Hepatocyte (in vitro differentiated cells): ENCODE results near the gene MBOAT2. TPM values are rescaled to one million over a fixed set of nuclear protein-coding genes. Genes with fewer than 3 reads are reported as not detected.

Experiments used
- DNase-seq: peaks from one replicate; pipeline ENCODE4 v3.0.0-alpha.2; 2016; ENCODE audit warnings: low spot score
- H2AFZ ChIP-seq: fragments of 200-600 bp; sonication (generic); 2 replicates; pipeline ENCODE4 v1.6.0; 2016; ENCODE audit warnings: antibody characterized with exemption, mild to moderate bottlenecking
- H3K27ac ChIP-seq: fragments of 200-600 bp; sonication (generic); 2 replicates; pipeline ENCODE4 v1.5.1; 2016; ENCODE audit warnings: mild to moderate bottlenecking
- H3K27me3 ChIP-seq: fragments of 200-600 bp; sonication (generic); 2 replicates; pipeline ENCODE4 v1.6.1; 2016
- H3K36me3 ChIP-seq: fragments of 200-600 bp; sonication (generic); replicated peaks from 2 replicates; pipeline ENCODE4 v1.5.1; 2016; ENCODE audit warnings: low read depth; ENCODE audit not compliant: insufficient read depth
- H3K4me1 ChIP-seq: fragments of 200-600 bp; sonication (generic); 2 replicates; pipeline ENCODE4 v1.5.1; 2016; ENCODE audit warnings: mild to moderate bottlenecking, moderate library complexity; ENCODE audit not compliant: insufficient read depth
- H3K4me2 ChIP-seq: fragments of 200-600 bp; sonication (generic); 2 replicates; pipeline ENCODE4 v1.6.0; 2016
- H3K4me3 ChIP-seq: fragments of 200-600 bp; sonication (generic); 2 replicates; pipeline ENCODE4 v1.5.1; 2016; ENCODE audit warnings: mild to moderate bottlenecking
- H3K79me2 ChIP-seq: fragments of 200-600 bp; sonication (generic); 2 replicates; pipeline ENCODE4 v1.6.0; 2017; ENCODE audit warnings: mild to moderate bottlenecking
- H3K9me2 ChIP-seq: fragments of 200-600 bp; sonication (generic); replicated peaks from 2 replicates; pipeline ENCODE4 v1.6.0; 2017; ENCODE audit warnings: mild to moderate bottlenecking; ENCODE audit not compliant: insufficient read depth
- H3K9me3 ChIP-seq: fragments of 200-600 bp; sonication (generic); 2 replicates; pipeline ENCODE4 v1.5.1; 2016; ENCODE audit warnings: low read depth, mild to moderate bottlenecking
- H4K20me1 ChIP-seq: fragments of 200-600 bp; sonication (generic); 2 replicates; pipeline ENCODE4 v1.6.0; 2016; ENCODE audit warnings: mild to moderate bottlenecking; ENCODE audit not compliant: insufficient read depth, poor library complexity, severe bottlenecking
- CTCF ChIP-seq: fragments of 200-600 bp; sonication (generic); IDR thresholded peaks from 2 replicates; pipeline ENCODE4 v1.5.1; 2016; ENCODE audit warnings: antibody characterized with exemption, mild to moderate bottlenecking; ENCODE audit not compliant: poor library complexity
- EZH2 ChIP-seq: fragments of 200-600 bp; sonication (generic); IDR thresholded peaks from 2 replicates; pipeline ENCODE4 v1.6.1; 2016; ENCODE audit warnings: antibody characterized with exemption, mild to moderate bottlenecking, borderline replicate concordance
- EZH2phosphoT487 ChIP-seq: fragments of 200-600 bp; sonication (generic); IDR thresholded peaks from one replicate; pipeline ENCODE4 v1.6.1; 2018; ENCODE audit warnings: antibody characterized with exemption, mild to moderate bottlenecking, low read depth, moderate library complexity; ENCODE audit not compliant: unreplicated experiment, severe bottlenecking
- WGBS: methylation state at CpG from one replicate; pipeline ENCODE4 v1.1.6; 2016; ENCODE audit warnings: low lambda C conversion rate; ENCODE audit errors: missing lambda C conversion rate; 5-methylcytosine and 5-hydroxymethylcytosine counted together
- polyA plus RNA-seq: library from polyadenylated mRNA; unstranded; fragments of >200 nt; fragmentation: Nextera tagmentation; extraction: Ambion mirVana; gene quantifications from 2 replicates; pipeline ENCODE4 v1.2.1, GENCODE V29; 2016
- total RNA-seq: library from RNA; depleted of rRNA; stranded (reverse); fragments of >200 nt; gene quantifications from 2 replicates; pipeline ENCODE4 v1.2.3, GENCODE V29; 2014

The MBOAT2 gene
- total and polyA plus RNA-seq, 2 experiments from 2014 or later: 22.8 to 35.2 TPM

DNA sequence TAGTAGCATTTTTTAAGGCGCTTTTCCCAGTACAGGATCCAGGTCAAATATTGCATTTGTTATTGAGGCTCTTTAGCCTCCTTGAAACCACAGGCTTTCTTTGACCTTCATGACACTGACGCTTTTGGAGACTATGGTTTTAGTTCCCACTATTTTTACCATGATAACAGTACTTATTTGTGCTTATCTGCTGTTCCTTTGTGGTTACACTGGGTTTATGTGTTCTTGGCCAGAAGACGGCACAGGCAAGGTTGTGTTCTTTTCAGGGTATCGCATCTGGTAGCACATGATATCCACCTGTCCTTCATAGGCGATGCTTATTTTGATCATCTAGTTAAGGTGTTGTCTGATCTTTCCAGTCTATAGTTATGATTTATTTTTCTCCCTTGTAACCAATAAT is 16.8 kb upstream of the MBOAT2 start:
- no peaks in the 10 kb centered on the region for H3K9me2 ChIP-seq
- no peak overlapping the region for H3K4me3 ChIP-seq
- H3K36me3 ChIP-seq: no peaks in the 10 kb centered on the region
- no peak for TF ChIP-seq CTCF
- TF ChIP-seq EZH2phosphoT487: no peak
- no peak for TF ChIP-seq EZH2
- no peaks in the 10 kb centered on the region for H4K20me1 ChIP-seq
- WGBS: 91% methylated on average over 5 of the region's 5 CpGs
- H3K27me3 ChIP-seq: no peaks in the 10 kb centered on the region
- no peak overlapping the region for H3K4me2 ChIP-seq
- H2AFZ ChIP-seq: no peak overlapping the region
- H3K27ac ChIP-seq: no peak overlapping the region
- no peaks in the 10 kb centered on the region for H3K4me1 ChIP-seq
- H3K79me2 ChIP-seq: no peaks in the 10 kb centered on the region
- no peaks in the 10 kb centered on the region for H3K9me3 ChIP-seq
- DNase-seq: no peak

- H4K20me1 ChIP-seq: no peaks in the 10 kb centered on the region
- H3K9me2 ChIP-seq: no peaks in the 10 kb centered on the region
- no peaks in the 10 kb centered on the region for H3K9me3 ChIP-seq
- no peaks in the 10 kb centered on the region for H3K79me2 ChIP-seq
- WGBS: 94% methylated on average over 7 of the region's 7 CpGs
- H3K4me1 ChIP-seq: no peaks in the 10 kb centered on the region
- TF ChIP-seq CTCF: no peak
- TF ChIP-seq EZH2phosphoT487: no peak
- no peak for TF ChIP-seq EZH2
- H3K36me3 ChIP-seq: no peaks in the 10 kb centered on the region
- H3K4me2 ChIP-seq: no peak overlapping the region
- H3K27ac ChIP-seq: no peak overlapping the region
- no peak overlapping the region for H2AFZ ChIP-seq
- H3K27me3 ChIP-seq: peaks cover 4% of the 10 kb centered on the region
- no peak for DNase-seq
- no peak overlapping the region for H3K4me3 ChIP-seq
These were observed 15.1 kb upstream of the MBOAT2 start for GRCh38 chr2:9018534-9018933.

DNA sequence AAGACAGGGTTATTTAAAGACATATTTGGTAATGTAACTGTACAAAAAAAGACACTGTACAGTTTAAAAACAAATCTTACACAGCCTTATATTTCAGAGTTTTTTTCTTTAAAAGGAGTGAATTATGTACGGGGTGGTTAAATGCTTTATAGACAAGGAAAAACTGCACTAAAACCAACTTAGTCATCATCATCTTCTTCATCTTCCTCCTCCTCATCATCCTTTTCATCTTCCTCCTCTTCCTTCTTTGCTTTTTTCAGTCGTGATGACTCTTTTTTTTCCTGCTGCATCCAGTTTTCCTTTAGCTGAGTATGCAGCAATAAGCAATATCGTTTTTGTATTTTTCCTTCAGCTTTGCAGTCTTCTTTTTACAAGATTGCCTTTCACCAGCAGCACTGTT is 14.6 kb upstream of the MBOAT2 start:
- H2AFZ ChIP-seq: no peak overlapping the region
- no peaks in the 10 kb centered on the region for H3K9me2 ChIP-seq
- H3K9me3 ChIP-seq: no peaks in the 10 kb centered on the region
- H3K4me3 ChIP-seq: no peak overlapping the region
- H3K27ac ChIP-seq: no peak overlapping the region
- DNase-seq: no peak
- H3K27me3 ChIP-seq: peaks cover 4% of the 10 kb centered on the region
- TF ChIP-seq EZH2: no peak
- TF ChIP-seq EZH2phosphoT487: no peak
- TF ChIP-seq CTCF: no peak
- no peaks in the 10 kb centered on the region for H3K79me2 ChIP-seq
- H4K20me1 ChIP-seq: no peaks in the 10 kb centered on the region
- 88% methylated on average over 3 of the region's 3 CpGs for WGBS
- H3K4me1 ChIP-seq: no peaks in the 10 kb centered on the region
- no peak overlapping the region for H3K4me2 ChIP-seq
- H3K36me3 ChIP-seq: no peaks in the 10 kb centered on the region

DNA sequence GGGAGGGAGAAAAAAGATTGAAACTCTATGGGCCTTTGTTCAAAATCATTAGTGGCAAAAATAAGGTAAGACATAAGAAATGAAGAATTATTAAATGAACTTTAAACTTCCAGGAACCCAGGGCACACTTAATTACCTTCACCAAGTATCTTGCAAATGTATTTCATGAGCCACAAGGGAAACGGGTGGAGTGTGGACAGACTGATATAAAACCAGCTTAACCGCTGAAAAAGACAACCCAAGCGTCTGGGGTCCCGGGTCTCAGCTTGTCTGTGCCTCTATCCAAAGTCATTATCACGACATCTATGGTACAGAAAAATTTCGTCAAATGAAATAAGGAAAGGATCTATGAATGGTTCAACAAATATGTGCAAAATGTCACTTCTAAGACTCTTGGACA is 13.9 kb upstream of the MBOAT2 start:
- no peaks in the 10 kb centered on the region for H3K9me2 ChIP-seq
- H3K27me3 ChIP-seq: peaks cover 4% of the 10 kb centered on the region
- no peak overlapping the region for H3K4me2 ChIP-seq
- H4K20me1 ChIP-seq: no peaks in the 10 kb centered on the region
- no peaks in the 10 kb centered on the region for H3K4me1 ChIP-seq
- 94% methylated on average over 6 of the region's 6 CpGs for WGBS
- H2AFZ ChIP-seq: no peak overlapping the region
- no peak for DNase-seq
- H3K79me2 ChIP-seq: no peaks in the 10 kb centered on the region
- no peak overlapping the region for H3K4me3 ChIP-seq
- H3K27ac ChIP-seq: no peak overlapping the region
- H3K9me3 ChIP-seq: no peaks in the 10 kb centered on the region
- TF ChIP-seq CTCF (no peak), EZH2 (no peak), EZH2phosphoT487 (no peak)
- no peaks in the 10 kb centered on the region for H3K36me3 ChIP-seq
